ENCODE results near the gene PIK3C3.
"Not testable (repeated sequence)": the region's sequence is repeated elsewhere in the genome, so short reads cannot be mapped to it uniquely, and the experiment has no call there.

Gene PIK3C3

DNA sequence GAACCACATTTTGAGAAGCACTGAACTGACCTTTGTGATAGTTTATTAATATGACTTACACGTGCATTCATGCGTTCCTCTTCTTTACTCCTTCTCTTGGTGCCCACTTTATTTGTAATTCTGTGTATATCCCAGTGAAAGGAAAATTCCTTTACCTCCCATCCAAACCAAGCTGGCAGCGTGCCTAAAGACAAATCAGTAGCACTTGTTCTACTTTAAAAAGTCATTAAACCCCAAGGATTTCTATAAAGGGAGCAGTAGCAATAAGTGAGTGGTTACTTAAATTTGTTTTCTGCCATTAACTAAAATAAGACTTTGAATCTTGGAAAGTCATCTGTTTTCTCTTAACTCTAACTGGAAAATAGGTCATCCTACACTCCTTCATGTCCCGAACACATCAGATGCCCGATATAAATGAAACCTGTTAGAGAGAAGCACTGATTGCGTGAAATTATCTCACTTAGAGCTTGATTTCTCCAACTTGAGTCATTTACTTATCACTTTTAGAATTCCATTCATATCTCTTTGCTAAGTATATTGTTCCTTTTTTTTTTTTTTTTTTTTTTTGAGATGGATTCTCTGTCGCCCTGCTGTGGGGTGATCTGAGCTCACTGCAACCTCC lies 10.7 kb downstream of the PIK3C3 start:
- no peak for DNase-seq (ENCODE audit: low spot score)

DNA sequence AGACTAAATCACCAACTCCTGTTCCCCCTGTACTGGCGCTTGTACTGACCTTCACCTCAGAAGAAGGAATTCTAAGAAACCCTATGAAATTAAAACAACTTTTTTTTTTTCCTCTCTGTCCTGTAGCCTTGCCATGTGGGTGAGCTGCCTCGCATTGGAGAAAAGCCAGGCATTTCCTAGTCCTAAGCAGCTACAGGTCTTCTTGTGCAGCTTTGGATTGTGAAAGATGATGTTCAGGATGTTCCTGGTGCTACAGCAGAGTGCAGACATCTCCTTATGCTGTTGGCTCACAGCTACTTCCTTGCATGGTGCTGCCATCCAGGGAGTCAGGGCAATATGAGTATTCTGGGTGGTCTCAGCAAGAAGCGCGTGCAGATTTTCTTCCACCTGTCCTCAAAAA lies 11.9 kb downstream of the PIK3C3 start:
- no peak for DNase-seq (ENCODE audit: low spot score)

GRCh38 chr18:41967680-41968079 lies 12.6 kb downstream of the PIK3C3 start:
- DNase-seq (ENCODE audit: low spot score), result no peak

GRCh38 chr18:41969881-41970280 lies 14.8 kb downstream of the PIK3C3 start:
- no peak for DNase-seq (ENCODE audit: low spot score)

GRCh38 chr18:41972067-41972925 lies 17.3 kb downstream of the PIK3C3 start:
- no peak for DNase-seq (ENCODE audit: low spot score)

DNA sequence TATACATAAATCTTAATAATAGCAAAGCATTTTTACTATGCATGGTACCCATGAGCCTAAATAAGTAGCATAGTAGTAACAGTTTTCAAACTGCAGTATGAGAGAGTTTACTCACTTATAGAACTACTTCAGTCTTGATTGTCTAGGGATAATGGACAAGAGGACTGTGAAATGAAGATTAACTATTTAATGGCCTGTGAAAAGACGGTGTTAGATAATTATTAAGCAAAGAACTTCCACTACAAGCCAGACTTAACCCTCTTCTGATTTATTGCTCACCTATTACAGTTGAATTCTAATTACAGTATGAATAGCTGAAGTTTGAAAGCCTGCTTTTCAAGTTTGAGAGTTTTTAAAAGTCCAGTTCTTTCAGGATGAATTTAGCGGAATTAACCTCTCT lies 18.9 kb downstream of the PIK3C3 start:
- DNase-seq (ENCODE audit: low spot score), result no peak

DNA sequence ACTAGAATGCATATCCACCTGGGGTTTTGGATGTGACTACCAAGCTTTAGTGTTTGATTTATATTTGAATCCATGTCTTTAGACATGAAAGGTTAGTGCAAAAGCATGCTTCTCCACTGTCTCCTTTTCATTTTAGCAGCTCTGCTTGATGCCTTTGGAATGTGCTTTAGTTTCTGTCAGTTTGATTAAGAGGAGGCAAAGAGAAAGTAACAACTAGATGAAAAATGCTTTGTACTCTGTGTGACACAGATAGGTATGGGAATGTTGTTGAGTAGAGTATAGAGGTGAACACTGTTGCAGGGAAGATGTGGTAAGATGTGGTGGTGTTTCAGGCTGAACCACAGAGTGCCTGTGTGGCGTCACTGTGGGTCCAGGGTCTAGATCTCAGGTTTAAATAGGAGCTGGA lies 19.8 kb downstream of the PIK3C3 start:
- DNase-seq (ENCODE audit: low spot score), result no peak

- DNase-seq (ENCODE audit: low spot score), result no peak
These were observed 20.2 kb downstream of the PIK3C3 start for GRCh38 chr18:41975284-41975683.

- no peak for DNase-seq (ENCODE audit: low spot score)
These were observed 22.2 kb downstream of the PIK3C3 start for GRCh38 chr18:41977233-41977632.

GRCh38 chr18:41982942-41983660 lies 28.1 kb downstream of the PIK3C3 start:
- no peak for DNase-seq (ENCODE audit: low spot score)

- no peak for DNase-seq (ENCODE audit: low spot score)
These were observed 30.9 kb downstream of the PIK3C3 start for GRCh38 chr18:41985914-41986313.

DNA sequence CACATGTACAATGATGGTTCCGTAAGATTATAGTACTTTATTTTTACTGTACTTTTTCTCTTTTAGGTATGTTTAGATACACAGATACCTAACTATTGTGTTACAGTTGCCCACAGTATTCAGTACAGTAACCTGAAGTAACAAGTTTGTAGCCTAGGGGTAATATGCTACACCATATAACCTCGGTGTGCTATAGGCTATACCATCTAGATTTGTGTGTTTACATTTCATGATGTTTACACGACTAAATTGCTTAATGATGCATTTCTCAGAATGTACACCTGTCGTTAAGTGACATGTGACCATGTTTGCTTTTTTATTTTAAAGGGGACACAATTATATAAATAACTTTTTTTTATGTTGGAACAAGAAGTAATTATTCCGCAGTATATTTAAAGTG lies 34.5 kb downstream of the PIK3C3 start:
- no peak for DNase-seq (ENCODE audit: low spot score)

DNA sequence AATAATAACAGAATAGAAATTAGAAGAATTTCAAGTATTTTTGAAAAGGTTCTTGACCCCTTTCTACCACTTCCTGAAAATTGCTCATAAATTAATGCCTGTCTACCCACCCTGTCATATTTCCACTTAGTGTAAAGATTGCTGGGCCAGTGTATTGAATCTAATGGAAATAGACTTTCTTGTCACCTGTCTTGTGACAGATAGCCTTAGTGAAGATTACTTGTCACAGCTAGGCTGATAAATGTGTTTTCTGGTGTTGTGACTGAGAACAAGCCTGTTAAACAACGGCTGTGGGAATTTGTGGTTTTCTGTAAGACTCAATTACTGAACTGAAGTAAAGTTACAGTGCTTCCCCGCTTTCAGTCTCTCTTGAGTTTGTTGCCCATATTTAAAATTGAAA lies 37.0 kb downstream of the PIK3C3 start:
- DNase-seq (ENCODE audit: low spot score), result no peak

DNA sequence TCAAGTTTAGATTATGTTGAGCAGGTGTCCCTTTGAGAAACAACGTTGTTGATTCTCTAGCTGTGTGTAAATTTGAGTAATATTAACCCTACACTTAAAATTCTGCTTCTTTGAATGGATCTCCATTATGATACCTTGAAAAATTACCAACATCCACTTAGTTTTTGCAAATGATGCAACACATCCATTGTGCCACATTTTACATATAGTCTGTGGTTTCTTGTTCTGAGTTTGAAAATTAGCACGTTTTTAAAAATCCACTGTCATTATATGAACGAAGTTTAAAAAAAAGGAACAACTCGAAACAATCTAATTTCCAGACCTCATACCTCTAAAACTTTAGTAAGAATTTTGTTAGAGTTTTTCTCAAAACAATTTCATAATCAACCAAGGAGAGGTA lies 37.7 kb downstream of the PIK3C3 start:
- no peak for DNase-seq (ENCODE audit: low spot score)

DNA sequence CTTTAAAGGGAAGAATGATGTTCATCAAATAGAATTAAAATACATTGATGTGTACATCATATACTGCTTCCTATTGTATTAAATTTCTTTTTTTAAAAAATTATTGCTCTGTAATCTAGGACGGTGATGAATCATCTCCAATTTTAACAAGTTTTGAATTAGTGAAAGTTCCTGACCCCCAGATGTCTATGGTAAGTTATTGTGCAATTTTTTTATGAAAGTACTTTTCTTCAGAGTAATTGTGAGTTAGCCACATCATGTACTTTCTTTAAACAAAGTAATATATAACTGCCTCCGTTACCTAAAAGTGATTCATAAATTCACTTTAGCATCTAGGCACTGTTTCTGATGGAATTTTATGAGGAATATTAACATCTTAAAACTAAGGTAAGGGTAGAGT lies 38.1 kb downstream of the PIK3C3 start:
- DNase-seq (ENCODE audit: low spot score), result no peak

GRCh38 chr18:41996020-41996419 lies 41.0 kb downstream of the PIK3C3 start:
- no peak for DNase-seq (ENCODE audit: low spot score)

DNA sequence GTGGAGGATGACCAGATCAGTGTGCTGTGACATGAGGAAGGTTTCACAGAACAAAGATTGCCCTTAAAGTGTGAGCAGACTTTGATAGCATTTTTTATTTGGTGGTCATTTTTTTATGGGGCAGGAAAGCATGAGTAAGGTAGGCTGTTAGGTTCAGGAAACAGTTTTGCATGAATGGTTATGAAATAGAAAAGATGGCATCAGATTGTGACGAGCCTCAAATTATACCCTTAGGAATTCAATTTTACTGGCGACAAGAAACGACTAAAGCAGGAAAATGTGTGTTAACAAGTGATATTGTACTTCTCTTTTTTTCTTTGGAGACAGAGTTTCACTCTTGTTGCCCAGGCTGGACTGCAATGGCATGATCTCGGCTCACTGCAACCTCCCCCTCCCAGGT lies 44.7 kb downstream of the PIK3C3 start:
- no peak for DNase-seq (ENCODE audit: low spot score)

DNA sequence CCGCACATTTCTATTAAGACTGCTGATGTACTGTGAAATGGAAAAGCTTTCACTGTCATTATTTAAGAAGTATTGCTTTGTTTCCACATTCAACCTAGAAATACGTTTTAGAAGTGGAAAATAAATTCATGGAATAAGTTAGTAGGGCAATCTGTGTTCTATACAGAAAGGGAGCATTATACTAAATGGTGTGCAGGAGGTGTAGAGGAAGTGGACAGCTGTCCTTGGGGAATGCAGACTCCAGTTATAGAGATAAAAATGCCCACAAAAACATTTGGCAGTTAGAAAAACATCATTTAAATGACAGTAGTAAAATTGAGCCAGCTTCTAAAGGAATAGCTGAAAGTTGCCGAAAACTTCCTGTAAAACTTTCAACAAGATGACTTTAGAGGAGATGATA lies 46.8 kb downstream of the PIK3C3 start:
- no peak for DNase-seq (ENCODE audit: low spot score)

- no peak for DNase-seq (ENCODE audit: low spot score)
These were observed 49.6 kb downstream of the PIK3C3 start for GRCh38 chr18:42004653-42005052.

- DNase-seq (ENCODE audit: low spot score), result no peak
These were observed 50.7 kb downstream of the PIK3C3 start for GRCh38 chr18:42005782-42006181.

GRCh38 chr18:42009457-42009856 lies 54.4 kb downstream of the PIK3C3 start:
- DNase-seq (ENCODE audit: low spot score), result not testable (repeated sequence)

DNA sequence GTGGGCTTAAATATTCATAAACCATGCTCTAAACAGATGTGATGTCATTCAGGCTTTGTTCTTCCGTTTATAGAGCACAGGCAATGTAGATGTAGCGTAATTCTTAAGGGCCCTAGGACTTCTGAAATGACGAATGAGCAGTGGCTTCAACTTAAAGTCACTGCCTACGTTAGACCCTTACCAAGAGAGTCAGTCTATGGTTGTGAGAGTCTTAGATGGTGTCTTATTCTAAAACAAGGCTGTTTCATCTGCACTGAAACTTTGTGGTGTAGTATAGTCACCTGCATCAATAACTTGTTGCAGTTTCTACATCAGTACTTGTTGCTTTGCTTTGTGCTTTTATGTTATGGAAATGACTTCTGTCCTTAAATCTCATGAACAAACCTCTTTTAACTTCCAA lies 56.0 kb downstream of the PIK3C3 start:
- no peak for DNase-seq (ENCODE audit: low spot score)

- DNase-seq (ENCODE audit: low spot score), result no peak
These were observed 63.8 kb downstream of the PIK3C3 start for GRCh38 chr18:42018831-42019230.

Measured in SK-N-DZ (cell line).